ENCODE results near the gene NRG3. TPM values are rescaled to one million over a fixed set of nuclear protein-coding genes. Genes with fewer than 3 reads are reported as not detected.

NRG3 gene
- total RNA-seq, 4 donors from 2014 or later: 0.22 to 2.4 TPM; not detected in 2

DNA sequence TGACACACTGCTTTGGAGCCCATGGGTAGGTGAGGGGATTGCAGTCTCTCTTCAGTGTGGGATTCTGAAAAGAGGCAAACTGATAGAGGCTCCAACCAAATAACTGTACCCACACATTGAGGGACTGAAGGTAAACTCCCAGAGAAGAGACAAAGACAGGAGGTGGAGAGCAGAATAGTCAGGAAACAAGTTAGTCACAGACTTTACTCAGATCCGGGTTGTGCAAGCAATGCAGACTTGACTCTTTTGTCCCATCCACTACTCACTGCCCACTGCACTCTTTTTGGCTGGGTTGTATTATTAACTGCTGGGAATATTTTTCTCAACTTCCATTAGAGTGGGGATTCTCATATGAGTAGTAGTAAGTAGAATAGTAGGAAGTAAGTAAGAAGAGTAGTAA, 152.7 kb downstream of the NRG3 start:
- TF ChIP-seq, protein P1, sequence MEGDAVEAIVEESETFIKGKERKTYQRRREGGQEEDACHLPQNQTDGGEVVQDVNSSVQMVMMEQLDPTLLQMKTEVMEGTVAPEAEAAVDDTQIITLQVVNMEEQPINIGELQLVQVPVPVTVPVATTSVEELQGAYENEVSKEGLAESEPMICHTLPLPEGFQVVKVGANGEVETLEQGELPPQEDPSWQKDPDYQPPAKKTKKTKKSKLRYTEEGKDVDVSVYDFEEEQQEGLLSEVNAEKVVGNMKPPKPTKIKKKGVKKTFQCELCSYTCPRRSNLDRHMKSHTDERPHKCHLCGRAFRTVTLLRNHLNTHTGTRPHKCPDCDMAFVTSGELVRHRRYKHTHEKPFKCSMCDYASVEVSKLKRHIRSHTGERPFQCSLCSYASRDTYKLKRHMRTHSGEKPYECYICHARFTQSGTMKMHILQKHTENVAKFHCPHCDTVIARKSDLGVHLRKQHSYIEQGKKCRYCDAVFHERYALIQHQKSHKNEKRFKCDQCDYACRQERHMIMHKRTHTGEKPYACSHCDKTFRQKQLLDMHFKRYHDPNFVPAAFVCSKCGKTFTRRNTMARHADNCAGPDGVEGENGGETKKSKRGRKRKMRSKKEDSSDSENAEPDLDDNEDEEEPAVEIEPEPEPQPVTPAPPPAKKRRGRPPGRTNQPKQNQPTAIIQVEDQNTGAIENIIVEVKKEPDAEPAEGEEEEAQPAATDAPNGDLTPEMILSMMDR (IDR thresholded peaks at IDR 0.05; ENCODE audit: low read depth): no peak

DNA sequence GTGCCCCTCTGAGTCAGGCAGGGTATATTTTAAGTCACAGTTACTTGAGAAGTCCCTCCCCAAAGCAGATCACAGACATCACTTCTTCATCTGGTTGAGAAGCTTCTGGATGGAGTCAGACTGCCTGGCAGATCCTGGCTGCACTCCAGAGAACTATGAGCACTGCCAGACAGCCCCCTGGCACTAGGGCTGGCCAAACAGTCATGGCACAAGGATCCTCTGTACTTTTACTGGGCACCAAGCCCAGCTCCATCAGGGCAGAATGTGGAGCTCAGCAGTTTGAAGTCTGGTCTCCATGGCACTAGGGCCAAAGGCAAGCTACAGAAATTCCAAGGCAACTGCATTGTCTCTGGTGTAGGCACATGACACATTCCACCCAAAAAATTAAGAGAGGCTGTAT, 162.1 kb downstream of the NRG3 start:
- TF ChIP-seq, protein P1 (IDR thresholded peaks at IDR 0.05; ENCODE audit: low read depth): no peak

DNA sequence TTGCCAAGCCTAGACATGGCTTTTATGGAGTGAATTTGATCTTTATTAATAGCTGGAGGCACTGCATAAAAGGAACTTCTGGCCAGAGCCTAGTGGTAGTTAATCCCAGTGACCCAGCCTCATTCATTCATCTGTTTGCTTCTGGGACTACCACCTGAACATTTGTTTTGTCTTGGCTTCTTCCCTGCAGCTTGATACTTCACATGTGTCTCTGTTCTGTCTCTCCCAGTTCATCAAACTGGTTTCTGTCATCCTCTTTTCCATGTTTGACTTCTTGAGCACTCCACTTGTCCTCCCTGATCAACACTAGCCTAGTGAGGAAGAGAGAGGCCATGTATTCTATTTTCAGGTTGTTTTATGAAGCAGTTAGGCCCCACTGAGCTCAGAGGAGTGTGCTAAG, 163.6 kb downstream of the NRG3 start:
- TF ChIP-seq, protein P1 (IDR thresholded peaks at IDR 0.05; ENCODE audit: low read depth): no peak

DNA sequence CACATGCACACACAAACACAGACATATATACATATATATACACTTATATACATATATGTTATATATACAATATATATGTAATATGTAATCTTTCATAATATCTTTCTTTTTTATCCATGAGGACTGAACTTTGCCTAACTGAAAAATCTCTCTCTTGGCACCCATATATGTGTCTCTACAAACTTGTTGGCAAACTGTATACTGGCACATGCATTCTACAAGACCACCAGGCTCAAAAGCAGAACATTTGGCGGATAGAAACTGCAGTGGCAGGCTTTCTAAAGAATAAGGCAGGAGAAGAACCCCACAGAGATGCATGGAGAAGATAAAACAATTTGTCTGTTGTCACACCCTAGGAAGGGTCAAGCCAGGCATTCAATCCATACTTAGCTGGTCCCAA, 165.3 kb downstream of the NRG3 start:
- TF ChIP-seq, protein P1 (IDR thresholded peaks at IDR 0.05; ENCODE audit: low read depth): no peak

DNA sequence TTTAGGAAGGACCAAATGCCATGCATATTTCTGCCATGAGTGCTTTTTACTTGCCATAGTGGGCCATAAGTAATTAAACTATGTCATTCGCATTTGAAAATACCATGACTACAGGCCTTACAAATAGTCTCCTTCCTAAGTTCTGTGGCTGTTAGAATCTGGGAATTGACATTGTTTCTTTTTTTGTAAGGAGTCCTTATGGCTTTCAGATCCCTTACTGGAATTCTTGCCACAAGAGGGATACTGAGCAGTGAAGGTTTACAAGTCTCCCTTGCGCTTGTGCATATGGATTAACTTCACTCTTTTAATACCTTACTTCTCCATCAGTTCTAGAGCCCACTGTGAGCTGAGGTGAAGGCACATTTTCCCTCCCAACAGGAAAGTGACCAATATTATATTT, 166.0 kb downstream of the NRG3 start:
- TF ChIP-seq, protein P1 (IDR thresholded peaks at IDR 0.05; ENCODE audit: low read depth): no peak

DNA sequence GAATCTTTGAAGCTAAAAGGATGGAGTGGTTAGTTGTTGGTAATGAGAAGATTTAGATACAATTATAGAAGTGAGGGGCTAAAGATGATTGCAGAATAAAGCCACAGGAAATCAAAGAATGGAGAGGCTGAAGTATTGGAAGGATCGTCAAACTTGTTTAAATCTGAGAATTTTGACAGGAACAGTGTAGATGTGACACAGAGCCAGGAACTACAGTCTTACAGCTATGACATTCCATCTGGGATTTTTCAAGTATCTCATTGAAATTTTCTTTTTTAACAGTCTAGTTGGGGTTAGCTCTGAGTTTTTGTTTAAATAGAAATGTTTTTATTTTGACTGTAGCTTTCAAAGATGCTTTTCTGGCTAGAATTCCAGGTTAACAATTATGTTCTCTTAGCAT, 181.4 kb downstream of the NRG3 start:
- TF ChIP-seq, protein P1 (IDR thresholded peaks at IDR 0.05; ENCODE audit: low read depth): no peak

DNA sequence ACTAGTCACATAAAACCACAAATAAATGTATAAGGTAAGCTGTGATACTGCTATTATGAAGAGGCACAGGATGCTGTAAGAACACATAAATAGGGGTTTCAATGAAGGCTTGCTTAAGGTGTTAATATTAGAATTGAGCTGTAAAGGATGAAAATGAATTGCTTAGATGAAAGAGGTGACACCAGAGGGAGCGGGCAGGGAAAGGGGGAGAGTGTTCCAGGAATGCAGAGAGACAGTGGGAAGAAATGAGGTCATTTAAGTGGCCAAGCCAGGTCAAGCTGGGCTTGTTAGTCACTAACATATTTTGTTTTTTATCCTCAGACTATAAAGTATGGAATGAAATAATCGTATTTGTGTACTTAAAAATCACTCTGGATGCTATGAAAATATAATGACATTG, 193.5 kb downstream of the NRG3 start:
- TF ChIP-seq, protein P1 (IDR thresholded peaks at IDR 0.05; ENCODE audit: low read depth): no peak

Data from subcutaneous adipose tissue (tissue), 4 donors.